Kidney (tissue), 14 donors: Measurements from ENCODE around the gene PEF1. TPM values are rescaled to one million over a fixed set of nuclear protein-coding genes. Genes with fewer than 3 reads are reported as not detected.

ENCODE experiments used
- DNase-seq, 5 donors: peaks; one replicate each; pipeline ENCODE4 v3.0.0-alpha.2; 2013 to 2020
- FAIRE-seq: peaks from 2 replicates; lab custom pipeline; 2012; peaks lifted over from hg19 to GRCh38; lab: Jason Lieb, UNC
- H3K27ac ChIP-seq, 2 donors: one replicate each; pipeline ENCODE4 v1.7.0; 2013; ENCODE audit warnings: low read depth in 2 of 2, low read length in 2 of 2, inconsistent platforms in 1 of 2
- H3K27me3 ChIP-seq: one replicate; pipeline ENCODE4 v1.7.1; 2013; ENCODE audit warnings: low read length, inconsistent platforms; ENCODE audit not compliant: control insufficient read depth, insufficient read depth
- H3K36me3 ChIP-seq, 3 donors: one replicate each; pipeline versions ENCODE4 v1.7.0 to v1.7.1; 2013; ENCODE audit warnings: low read length in 3 of 3, control low read depth in 1 of 3, inconsistent platforms in 1 of 3; ENCODE audit not compliant: insufficient read depth in 3 of 3, control insufficient read depth in 2 of 3
- H3K4me1 ChIP-seq, 3 donors: one replicate each; pipeline versions ENCODE4 v1.7.0 to v1.7.1; 2013; ENCODE audit warnings: low read length in 3 of 3, inconsistent platforms in 1 of 3, low read depth in 1 of 3; ENCODE audit not compliant: control insufficient read depth in 2 of 3, insufficient read depth in 2 of 3
- H3K4me3 ChIP-seq, 3 donors: one replicate each; pipeline versions ENCODE4 v1.7.0 to v1.8.1; 2013; ENCODE audit warnings: low read length in 3 of 3, control low read depth in 1 of 3, inconsistent platforms in 1 of 3
- H3K9ac ChIP-seq, 3 donors: one replicate each; pipeline versions ENCODE4 v1.7.0 to v1.7.1; 2013; ENCODE audit warnings: low read length in 3 of 3, control low read depth in 1 of 3, inconsistent platforms in 1 of 3
- H3K9me3 ChIP-seq, 3 donors: one replicate each; pipeline versions ENCODE4 v1.7.0 to v1.7.1; 2013; ENCODE audit warnings: low read length in 3 of 3, control low read depth in 1 of 3, inconsistent platforms in 1 of 3; ENCODE audit not compliant: control insufficient read depth in 2 of 3, insufficient read depth in 1 of 3
- intact Hi-C: fragments of 100-400 bp; cut with DNase I; formaldehyde crosslinking; loops from one replicate; pipeline ENCODE4 v1.11.1; 2022
- polyA plus RNA-seq: library from polyadenylated mRNA; stranded (reverse); fragments of 350-450 nt; fragmentation: Illumina TruSeq; extraction: RNeasy Lipid Tissue Mini Kit (QIAGEN cat#74804); gene quantifications from one replicate; pipeline ENCODE4 v1.2.3, GENCODE V29; 2014; ENCODE audit warnings: low read depth, low replicate concordance; ENCODE audit not compliant: insufficient read depth
- total RNA-seq: library from RNA; stranded (reverse); fragmentation: NEBNext Ultra II Directional; extraction: Animal tissue kit (Norgen Biotek cat#: 25700); gene quantifications from one replicate; pipeline ENCODE4 v1.2.1, GENCODE V29; 2021
- TF ChIP-seq, protein P1 (sequence below): IDR thresholded peaks from 3 replicates; pipeline ENCODE4 v1.5.1; 2012; ENCODE audit warnings: mild to moderate bottlenecking, moderate library complexity, borderline replicate concordance; ENCODE audit not compliant: insufficient read depth; ENCODE audit errors: extremely low read depth
- donor health status: control.
- donor health status: control.
- donor health status: control.
- donor health status: control.
- donor health status: control.
- donor health status: DM: yes; HTN: yes; CAD: no.
- donor health status: Normal renal cell carcinoma (clear cell type).

PEF1 gene
- total and polyA plus RNA-seq, 2 donors from 2014 or later: 69.0 to 120 TPM

DNA sequence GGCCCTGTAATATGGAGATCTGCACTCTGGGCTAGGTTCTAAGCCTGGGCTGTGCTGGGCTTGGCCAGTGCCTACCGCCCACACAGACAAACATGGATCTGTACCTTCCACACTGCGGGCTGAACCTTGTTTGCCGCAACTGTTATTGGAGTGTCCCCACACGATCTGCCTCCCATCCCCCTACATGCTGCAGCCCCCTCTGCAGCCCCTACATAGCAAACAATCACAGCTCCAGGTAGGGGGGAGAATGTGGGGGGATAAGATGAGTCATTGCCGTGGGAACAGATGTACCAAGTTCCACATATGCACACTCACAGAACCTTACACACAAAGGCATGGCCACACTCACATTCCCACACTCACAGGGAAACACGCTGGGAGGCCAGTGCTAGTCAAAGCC, 29.3 kb downstream of the PEF1 start:
- no peak for DNase-seq
- no peak for FAIRE-seq
- Histone ChIP-seq H3K9me3 (no peaks in the 10 kb centered on the region), H3K36me3 (no peaks in the 10 kb centered on the region), H3K27ac (no peak overlapping the region), H3K4me1 (peaks cover 0 to 4% (median 0%) of the 10 kb centered on the region in 3 donors), H3K4me3 (no peak overlapping the region), H3K27me3 (peaks cover 3% of the 10 kb centered on the region), H3K9ac (no peak overlapping the region)
- TF ChIP-seq, protein P1, sequence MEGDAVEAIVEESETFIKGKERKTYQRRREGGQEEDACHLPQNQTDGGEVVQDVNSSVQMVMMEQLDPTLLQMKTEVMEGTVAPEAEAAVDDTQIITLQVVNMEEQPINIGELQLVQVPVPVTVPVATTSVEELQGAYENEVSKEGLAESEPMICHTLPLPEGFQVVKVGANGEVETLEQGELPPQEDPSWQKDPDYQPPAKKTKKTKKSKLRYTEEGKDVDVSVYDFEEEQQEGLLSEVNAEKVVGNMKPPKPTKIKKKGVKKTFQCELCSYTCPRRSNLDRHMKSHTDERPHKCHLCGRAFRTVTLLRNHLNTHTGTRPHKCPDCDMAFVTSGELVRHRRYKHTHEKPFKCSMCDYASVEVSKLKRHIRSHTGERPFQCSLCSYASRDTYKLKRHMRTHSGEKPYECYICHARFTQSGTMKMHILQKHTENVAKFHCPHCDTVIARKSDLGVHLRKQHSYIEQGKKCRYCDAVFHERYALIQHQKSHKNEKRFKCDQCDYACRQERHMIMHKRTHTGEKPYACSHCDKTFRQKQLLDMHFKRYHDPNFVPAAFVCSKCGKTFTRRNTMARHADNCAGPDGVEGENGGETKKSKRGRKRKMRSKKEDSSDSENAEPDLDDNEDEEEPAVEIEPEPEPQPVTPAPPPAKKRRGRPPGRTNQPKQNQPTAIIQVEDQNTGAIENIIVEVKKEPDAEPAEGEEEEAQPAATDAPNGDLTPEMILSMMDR: no peak
- intact Hi-C loops: no loop called here

DNA sequence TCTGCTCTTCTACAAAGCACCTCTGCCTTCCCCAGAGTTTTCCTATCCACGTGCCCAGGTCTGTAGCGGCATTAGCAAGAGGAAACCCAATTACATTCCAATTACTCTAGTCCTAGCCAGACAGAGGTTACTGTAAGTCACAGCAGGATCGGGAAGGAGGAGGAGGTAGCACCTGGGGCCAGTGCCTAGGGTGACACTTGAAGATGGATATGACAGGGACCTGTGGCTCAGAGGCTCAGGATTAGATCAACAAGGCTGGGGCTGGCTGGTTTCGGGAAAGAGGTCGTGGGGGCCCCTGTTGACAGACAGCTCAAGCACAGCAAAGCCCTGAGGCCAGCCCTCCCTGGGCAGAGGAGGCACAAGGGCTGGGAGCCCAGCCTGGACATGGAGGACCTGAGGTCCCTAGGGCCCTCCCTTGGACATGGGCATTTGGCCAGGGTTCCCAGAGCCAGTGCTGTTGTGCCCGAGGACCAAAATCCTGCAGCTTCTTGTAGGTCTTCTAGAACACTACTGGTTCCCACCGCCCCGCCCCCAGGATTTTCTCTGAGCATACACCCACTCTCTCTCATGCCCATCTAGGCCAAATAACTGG, 30.2 kb downstream of the PEF1 start:
- Histone ChIP-seq H3K27ac (no peak overlapping the region), H3K27me3 (peaks cover 3% of the 10 kb centered on the region), H3K4me1 (peaks cover 0 to 4% (median 0%) of the 10 kb centered on the region in 3 donors), H3K36me3 (no peaks in the 10 kb centered on the region), H3K9me3 (no peaks in the 10 kb centered on the region), H3K4me3 (no peak overlapping the region), H3K9ac (no peak overlapping the region)
- intact Hi-C loops: no loop called here
- TF ChIP-seq, protein P1: no peak
- DNase-seq: peak in 1 of 5 donors; percentile 17
- no peak for FAIRE-seq

DNA sequence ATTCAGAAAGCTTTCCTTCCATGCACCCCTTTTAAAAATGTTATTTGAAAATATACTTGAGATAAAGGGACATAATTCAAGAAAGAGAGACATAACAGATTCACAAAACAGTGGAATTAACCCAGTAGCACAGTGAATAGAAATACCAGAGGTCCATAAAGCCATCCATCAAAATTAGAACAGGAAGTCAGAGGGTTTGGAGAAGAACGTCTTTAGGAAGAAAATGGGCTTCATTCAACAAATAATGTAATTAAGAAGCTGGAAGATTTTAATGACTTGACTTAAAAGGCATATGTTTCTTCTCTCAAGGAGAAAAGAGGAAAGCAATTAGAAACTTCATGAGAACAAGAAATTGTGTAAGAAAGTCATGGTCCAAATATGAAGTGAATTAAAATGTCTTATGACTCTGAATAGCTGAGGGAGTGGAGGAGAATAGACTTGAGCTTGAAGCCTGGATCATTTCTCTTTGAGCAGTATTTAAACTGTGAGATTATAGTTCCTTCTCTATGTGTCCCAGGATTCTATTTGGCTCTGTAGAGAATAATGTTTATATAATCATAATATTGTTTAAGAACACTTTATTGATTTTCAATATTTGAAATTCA, 35.1 kb downstream of the PEF1 start:
- Histone ChIP-seq H3K36me3 (no peaks in the 10 kb centered on the region), H3K27ac (no peak overlapping the region), H3K27me3 (no peaks in the 10 kb centered on the region), H3K4me3 (no peak overlapping the region), H3K4me1 (peaks cover 0 to 2% (median 0%) of the 10 kb centered on the region in 3 donors), H3K9ac (no peak overlapping the region), H3K9me3 (no peaks in the 10 kb centered on the region)
- TF ChIP-seq, protein P1: no peak
- no peak for FAIRE-seq
- intact Hi-C loops: no loop called here
- DNase-seq: peak in 2 of 5 donors; percentile 50 to 80
